H9 (cell line): ENCODE measurements around the gene NTF3. TPM values are rescaled to one million over a fixed set of nuclear protein-coding genes. Genes with fewer than 3 reads are reported as not detected.
A peak's percentile ranks its signal among the peaks of the same experiment; 100 is the strongest.

Experiments used
- DNase-seq: peaks from one replicate; pipeline ENCODE4 v3.0.0-alpha.2; 2017
- H2AFZ ChIP-seq: one replicate; pipeline ENCODE4 v1.6.1; 2013; ENCODE audit warnings: mild to moderate bottlenecking, low read length, control low read depth, moderate library complexity
- H2AK5ac ChIP-seq: 2 replicates; pipeline ENCODE4 v1.6.1; 2013; ENCODE audit warnings: low read length, control low read depth, mixed read lengths; ENCODE audit not compliant: insufficient read length
- H2BK120ac ChIP-seq: one replicate; pipeline ENCODE4 v1.6.1; 2013; ENCODE audit warnings: low read depth, mild to moderate bottlenecking, low read length, control low read depth, inconsistent platforms; ENCODE audit not compliant: poor library complexity, severe bottlenecking
- H2BK12ac ChIP-seq: 2 replicates; pipeline ENCODE4 v1.6.1; 2013; ENCODE audit warnings: low read length, control low read depth, mixed read lengths, low read depth; ENCODE audit not compliant: insufficient read length
- H2BK15ac ChIP-seq: 2 replicates; pipeline ENCODE4 v1.6.1; 2013; ENCODE audit warnings: low read depth, low read length, control low read depth
- H2BK20ac ChIP-seq: one replicate; pipeline ENCODE4 v1.6.1; 2013; ENCODE audit warnings: low read depth, mild to moderate bottlenecking, low read length, control low read depth, inconsistent platforms; ENCODE audit not compliant: poor library complexity, severe bottlenecking
- H2BK5ac ChIP-seq: 2 replicates; pipeline ENCODE4 v1.6.1; 2013; ENCODE audit warnings: low read length, control low read depth, mixed read lengths; ENCODE audit not compliant: insufficient read length
- H3K14ac ChIP-seq: 2 replicates; pipeline ENCODE4 v1.6.1; 2013; ENCODE audit warnings: low read length, control low read depth; ENCODE audit not compliant: insufficient read depth
- H3K18ac ChIP-seq: 2 replicates; pipeline ENCODE4 v1.6.1; 2013; ENCODE audit warnings: low read depth, mild to moderate bottlenecking, mixed read lengths, low read length, control low read depth; ENCODE audit not compliant: insufficient read length
- H3K23ac ChIP-seq: 2 replicates; pipeline ENCODE4 v1.6.1; 2013; ENCODE audit warnings: low read length, control low read depth, mixed read lengths, low read depth; ENCODE audit not compliant: insufficient read length
- H3K23me2 ChIP-seq: 2 replicates; pipeline ENCODE4 v1.6.1; 2013; ENCODE audit warnings: low read depth, mild to moderate bottlenecking, mixed read lengths, low read length, control low read depth; ENCODE audit not compliant: insufficient read length, poor library complexity, severe bottlenecking
- H3K27ac ChIP-seq: 2 replicates; pipeline ENCODE4 v1.5.1; 2013; ENCODE audit warnings: low read length, control low read depth, mixed read lengths, low read depth; ENCODE audit not compliant: insufficient read length
- H3K27me3 ChIP-seq: 2 replicates; pipeline ENCODE4 v1.6.1; 2013; ENCODE audit warnings: low read length, control low read depth, inconsistent platforms; ENCODE audit not compliant: insufficient read depth
- H3K4ac ChIP-seq: 2 replicates; pipeline ENCODE4 v1.6.1; 2013; ENCODE audit warnings: low read depth, mild to moderate bottlenecking, control low read depth, inconsistent platforms, low read length, moderate library complexity
- H3K4me1 ChIP-seq: 2 replicates; pipeline ENCODE4 v1.6.1; 2013; ENCODE audit warnings: low read length, control low read depth, inconsistent platforms; ENCODE audit not compliant: insufficient read depth
- H3K4me2 ChIP-seq: 2 replicates; pipeline ENCODE4 v1.6.1; 2013; ENCODE audit warnings: low read length, control low read depth, mixed read lengths; ENCODE audit not compliant: insufficient read length, insufficient read depth
- H3K56ac ChIP-seq: 2 replicates; pipeline ENCODE4 v1.6.1; 2013; ENCODE audit warnings: low read depth, mild to moderate bottlenecking, mixed read lengths, low read length, control low read depth; ENCODE audit not compliant: insufficient read length
- H3K79me1 ChIP-seq: 2 replicates; pipeline ENCODE4 v1.6.1; 2013; ENCODE audit warnings: low read depth, mild to moderate bottlenecking, moderate library complexity, low read length, control low read depth, inconsistent platforms; ENCODE audit not compliant: insufficient read depth, poor library complexity, severe bottlenecking
- H3K79me2 ChIP-seq: 2 replicates; pipeline ENCODE4 v1.6.1; 2013; ENCODE audit warnings: low read length, control low read depth, inconsistent platforms; ENCODE audit not compliant: insufficient read depth
- H3K9ac ChIP-seq: 2 replicates; pipeline ENCODE4 v1.6.1; 2013; ENCODE audit warnings: low read length, control low read depth, mixed read lengths; ENCODE audit not compliant: insufficient read length; ENCODE audit errors: extremely low read depth
- H3K9me3 ChIP-seq: one replicate; pipeline ENCODE4 v1.6.1; 2013; ENCODE audit warnings: low read depth, low read length, inconsistent platforms; ENCODE audit not compliant: control insufficient read depth
- H3T11ph ChIP-seq: one replicate; pipeline ENCODE4 v1.6.1; 2013; ENCODE audit warnings: mild to moderate bottlenecking, low read length, control low read depth, inconsistent platforms
- H4K20me1 ChIP-seq: one replicate; pipeline ENCODE4 v1.6.1; 2013; ENCODE audit not compliant: control insufficient read depth, insufficient read length, insufficient read depth
- H4K5ac ChIP-seq: 2 replicates; pipeline ENCODE4 v1.6.1; 2013; ENCODE audit warnings: low read depth, mild to moderate bottlenecking, mixed read lengths, low read length, control low read depth; ENCODE audit not compliant: insufficient read length
- H4K8ac ChIP-seq: replicated peaks from 2 replicates; pipeline ENCODE4 v1.6.1; 2013; ENCODE audit warnings: low read length, control low read depth, mixed read lengths, low read depth; ENCODE audit not compliant: insufficient read length
- H4K91ac ChIP-seq: 2 replicates; pipeline ENCODE4 v1.6.1; 2013; ENCODE audit warnings: low read depth, mild to moderate bottlenecking, moderate library complexity, mixed read lengths, low read length, control low read depth; ENCODE audit not compliant: insufficient read length
- H3K27ac Mint-ChIP-seq, 3 experiments: 2 replicates in 2 of 3; 3 replicates in 1 of 3; pipeline ENCODE4 v1.8.0; 2020 to 2021; ENCODE audit warnings: mixed read lengths in 3 of 3, mild to moderate bottlenecking in 1 of 3, moderate library complexity in 1 of 3
- H3K27me3 Mint-ChIP-seq: 2 replicates; pipeline ENCODE4 v1.8.0; 2021; ENCODE audit warnings: low read depth, mild to moderate bottlenecking, moderate library complexity, mixed read lengths
- H3K36me3 Mint-ChIP-seq, 3 experiments: 2 replicates in 2 of 3; 3 replicates in 1 of 3; pipeline ENCODE4 v1.8.0; 2020 to 2021; ENCODE audit warnings: low read depth in 3 of 3, mixed read lengths in 3 of 3; ENCODE audit not compliant: insufficient read depth in 1 of 3
- H3K4me1 Mint-ChIP-seq, 2 experiments: 2 replicates each; pipeline ENCODE4 v1.8.0; 2020; ENCODE audit warnings: mixed read lengths in 2 of 2
- H3K4me3 Mint-ChIP-seq, 2 experiments: 2 replicates in 1 of 2; 3 replicates in 1 of 2; pipeline ENCODE4 v1.8.0; 2020 to 2021; ENCODE audit warnings: mild to moderate bottlenecking in 2 of 2, mixed read lengths in 2 of 2, moderate library complexity in 1 of 2
- H3K9me3 Mint-ChIP-seq, 2 experiments: 2 replicates in 1 of 2; 3 replicates in 1 of 2; pipeline ENCODE4 v1.8.0; 2020; ENCODE audit warnings: mild to moderate bottlenecking in 2 of 2, mixed read lengths in 2 of 2, moderate library complexity in 1 of 2
- CTCF ChIP-seq: fragments of 200-600 bp; sonication (generic); conservative IDR thresholded peaks from 3 replicates; pipeline ENCODE4 v1.8.0; 2021; ENCODE audit warnings: antibody characterized with exemption, mild to moderate bottlenecking
- WGBS: extraction: QIAGEN DNeasy Blood & Tissue Kit; methylation state at CpG from one replicate; pipeline ENCODE4 v1.1.7; 2013; ENCODE audit warnings: missing lambda C conversion rate, low lambda C conversion rate, mixed read lengths; ENCODE audit not compliant: insufficient read length; ENCODE audit errors: extremely low coverage; 5-methylcytosine and 5-hydroxymethylcytosine counted together
- total RNA-seq: library from RNA; stranded (reverse); gene quantifications from 2 replicates; pipeline ENCODE4 v1.2.1, GENCODE V29; 2021

NTF3 gene
- total RNA-seq, 1 experiment from 2014 or later = 0.48 TPM

GRCh38 chr12:5493018-5493417 is 61.1 kb downstream of the NTF3 start:
- Mint-ChIP-seq H3K27me3 (peaks cover 2% of the 10 kb centered on the region), H3K27ac (no peak overlapping the region), H3K4me3 (no peak overlapping the region), H3K36me3 (no peaks in the 10 kb centered on the region), H3K4me1 (peaks cover 4 to 16% of the 10 kb centered on the region in 2 experiments; a peak in 3 of 4 replicates), H3K9me3 (no peaks in the 10 kb centered on the region)
- Histone ChIP-seq H3K4me2 (no peak overlapping the region), H2AK5ac (no peak overlapping the region), H4K8ac (no peak overlapping the region), H3K27me3 (no peaks in the 10 kb centered on the region), H3K9me3 (no peaks in the 10 kb centered on the region), H3K4me1 (no peaks in the 10 kb centered on the region), H3K56ac (no peak overlapping the region), H2BK20ac (no peak overlapping the region), H3K27ac (no peak overlapping the region), H3K23me2 (no peaks in the 10 kb centered on the region), H3K4ac (no peak overlapping the region), H3K79me2 (no peaks in the 10 kb centered on the region), H2BK12ac (no peak overlapping the region), H3K14ac (no peak overlapping the region), H2BK120ac (no peak overlapping the region), H3T11ph (no peak overlapping the region), H4K20me1 (no peaks in the 10 kb centered on the region), H3K23ac (no peak overlapping the region), H2BK15ac (no peak overlapping the region), H4K91ac (no peak overlapping the region), H3K9ac (no peak overlapping the region), H2BK5ac (no peak overlapping the region), H4K5ac (no peak overlapping the region), H3K18ac (no peak overlapping the region), H2AFZ (no peak overlapping the region), H3K79me1 (no peaks in the 10 kb centered on the region)
- peak; percentile 24 for TF ChIP-seq CTCF
- WGBS = no CpG with 5 or more reads among the region's 7 CpGs
- DNase-seq = no peak
